GM19468 (cell line): Measurements from ENCODE around the gene ATP8A1.
"Not testable (repeated sequence)": the region's sequence is repeated elsewhere in the genome, so short reads cannot be mapped to it uniquely, and the experiment has no call there.

Source experiments
- ATAC-seq: cut with Tn5 transposase; IDR thresholded peaks from one replicate; pipeline ENCODE4 v1.9.1; 2021; ENCODE audit warnings: mild to moderate bottlenecking, moderate library complexity, moderate number of reproducible peaks; ENCODE audit not compliant: unreplicated experiment; ENCODE audit errors: extremely low read depth

Gene ATP8A1

GRCh38 chr4:42652529-42653231 lies 4.2 kb downstream of the ATP8A1 start:
- not testable (repeated sequence) for ATAC-seq

DNA sequence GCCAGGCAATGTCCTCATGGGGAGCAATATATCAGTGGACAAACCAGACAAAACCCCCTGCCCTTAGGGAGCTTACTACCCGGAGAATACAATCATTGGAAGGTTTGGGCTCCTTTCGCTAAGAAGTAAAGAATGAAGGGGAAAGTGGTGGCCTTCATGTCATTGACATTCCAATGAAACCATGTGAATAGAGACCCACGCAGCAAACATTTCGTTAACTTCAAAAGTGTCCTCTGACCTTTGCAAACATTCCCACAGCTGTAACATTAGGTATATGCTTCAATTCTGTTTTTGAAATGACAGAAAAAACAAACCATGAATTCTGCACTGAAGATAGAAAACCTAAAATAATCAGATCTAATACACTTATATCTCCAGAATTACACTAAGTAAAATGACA lies 7.0 kb downstream of the ATP8A1 start:
- ATAC-seq = no peak

GRCh38 chr4:42646999-42647541 lies 9.8 kb downstream of the ATP8A1 start:
- no peak for ATAC-seq

DNA sequence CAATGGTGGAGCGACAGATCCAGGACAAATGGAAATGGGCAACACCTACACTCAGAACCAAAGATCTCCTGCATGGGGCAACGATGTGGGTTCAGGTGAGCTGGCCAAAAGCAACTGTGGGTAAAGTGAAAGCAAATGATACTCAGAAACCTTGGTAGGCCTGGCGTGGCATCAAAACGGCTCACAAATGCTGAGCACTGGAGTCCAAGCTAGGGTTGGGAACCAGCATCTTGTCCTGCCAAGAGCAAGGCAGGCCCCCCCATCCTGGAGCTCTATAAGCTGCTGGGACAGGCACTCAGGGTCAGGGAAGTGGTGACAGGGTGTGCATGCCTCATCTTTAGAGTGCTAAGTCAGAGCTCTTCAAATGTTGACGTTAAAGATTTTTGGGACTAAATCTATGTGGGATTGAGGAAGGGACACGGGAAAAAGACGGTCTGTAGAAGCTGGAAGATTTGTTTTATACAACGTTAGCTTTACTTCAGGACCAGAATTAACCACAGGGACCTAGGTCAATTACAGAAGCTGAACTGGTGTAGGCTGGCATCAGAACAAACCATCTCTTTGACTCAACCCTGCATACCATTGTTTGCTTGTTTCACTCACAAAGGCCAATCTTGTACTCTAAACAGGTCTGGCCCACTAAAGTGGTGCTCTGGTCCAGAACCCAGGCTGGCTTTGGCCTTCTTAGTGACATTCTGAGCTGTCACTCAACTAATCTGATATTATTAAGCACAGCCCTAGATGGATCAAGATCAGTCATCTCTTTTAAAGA lies 10.7 kb downstream of the ATP8A1 start:
- ATAC-seq = no peak

GRCh38 chr4:42644897-42645296 lies 12.0 kb downstream of the ATP8A1 start:
- ATAC-seq = no peak

DNA sequence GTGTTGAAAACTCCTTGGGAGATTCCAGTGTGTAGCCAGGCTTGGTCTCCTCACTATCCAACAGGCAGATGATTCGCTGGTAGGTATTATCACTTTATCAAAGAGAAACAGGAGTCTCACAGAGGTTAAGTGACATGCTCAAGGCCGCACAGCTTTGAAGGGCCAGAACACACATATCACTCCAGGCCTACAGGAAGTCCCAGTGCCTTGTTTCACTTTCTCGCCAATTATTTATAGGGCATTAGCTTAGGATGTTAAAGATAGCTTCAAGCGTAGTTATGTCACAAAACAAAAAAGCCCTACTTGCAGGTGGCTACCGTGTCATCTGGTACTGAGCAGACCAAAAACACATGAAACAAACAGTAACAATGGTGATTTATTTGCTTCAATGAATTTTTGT lies 13.2 kb downstream of the ATP8A1 start:
- ATAC-seq = peak; percentile 76

DNA sequence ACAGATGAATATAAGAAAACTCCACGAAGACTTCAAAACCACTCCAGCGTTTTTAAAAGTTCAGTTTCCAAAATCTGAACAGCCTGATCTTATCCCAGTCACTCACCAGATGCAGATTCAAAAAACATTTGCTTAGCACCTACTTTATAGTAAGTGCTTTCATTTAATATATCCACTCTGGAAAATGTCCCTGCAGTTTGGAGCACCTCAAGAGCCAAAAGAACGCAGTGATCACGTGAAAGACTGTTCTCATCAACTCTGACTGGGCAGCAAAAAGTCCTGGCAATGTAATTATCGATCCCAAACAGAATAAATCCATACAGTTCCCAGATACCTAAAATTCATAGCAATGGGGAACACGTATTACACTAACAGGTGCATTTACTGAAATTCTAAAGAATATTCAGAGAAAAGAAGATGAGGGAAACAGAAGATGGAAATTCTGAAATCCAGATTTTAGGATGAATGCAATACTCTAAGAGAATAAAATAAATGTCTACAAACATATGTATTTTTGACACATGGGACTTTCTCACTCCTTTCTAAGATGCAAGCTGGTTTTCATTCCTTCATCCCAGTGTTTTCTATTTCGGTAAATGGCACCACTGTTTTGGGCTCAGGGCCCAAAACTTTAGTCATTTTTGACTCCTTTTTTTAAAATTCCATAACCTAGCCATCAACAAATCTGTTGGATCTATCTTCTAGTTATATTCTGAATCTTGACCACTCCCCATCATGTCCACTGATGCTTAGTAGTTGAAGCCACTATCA lies 13.9 kb downstream of the ATP8A1 start:
- no peak for ATAC-seq

- no peak for ATAC-seq
Measured at GRCh38 chr4:42642101-42642797, 14.7 kb downstream of the ATP8A1 start.

DNA sequence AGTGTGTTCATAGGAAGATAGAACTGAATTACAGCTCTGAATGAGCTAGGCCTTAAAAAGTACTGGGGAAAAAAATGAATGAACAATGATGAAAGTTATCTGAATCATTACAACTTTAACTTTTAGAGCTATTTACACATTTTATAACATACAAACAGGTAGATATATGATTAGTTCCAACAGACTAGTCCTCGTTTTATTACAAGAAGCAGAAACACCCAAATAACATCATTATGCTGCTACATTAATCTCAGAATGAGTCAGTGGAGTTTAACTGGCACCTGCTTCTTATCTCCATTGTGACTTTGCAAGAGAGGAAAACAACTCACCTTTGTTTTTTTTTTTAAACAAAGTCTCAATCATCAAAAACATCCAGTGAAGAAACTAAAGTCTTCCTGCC lies 15.2 kb downstream of the ATP8A1 start:
- ATAC-seq = no peak

GRCh38 chr4:42641161-42641560 lies 15.7 kb downstream of the ATP8A1 start:
- ATAC-seq = no peak

DNA sequence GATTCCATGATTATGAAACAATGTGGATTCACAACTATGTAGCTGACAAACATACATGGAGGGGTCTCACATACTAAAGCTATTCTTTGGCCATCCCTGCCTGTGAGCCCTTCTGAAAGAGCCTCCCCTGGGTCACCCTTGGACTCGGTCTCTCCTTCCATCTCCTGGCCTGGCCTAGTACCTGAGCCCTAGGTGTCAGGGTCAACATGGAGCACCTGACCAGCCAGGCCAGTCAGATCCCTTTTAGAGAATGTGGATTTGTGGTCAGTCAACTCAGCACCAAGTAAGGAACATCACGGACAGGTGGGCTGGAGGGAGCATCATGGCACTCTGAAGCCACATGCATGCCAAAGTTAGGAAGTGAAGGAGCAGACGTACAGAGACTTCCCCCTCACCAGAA lies 16.3 kb downstream of the ATP8A1 start:
- ATAC-seq = no peak

DNA sequence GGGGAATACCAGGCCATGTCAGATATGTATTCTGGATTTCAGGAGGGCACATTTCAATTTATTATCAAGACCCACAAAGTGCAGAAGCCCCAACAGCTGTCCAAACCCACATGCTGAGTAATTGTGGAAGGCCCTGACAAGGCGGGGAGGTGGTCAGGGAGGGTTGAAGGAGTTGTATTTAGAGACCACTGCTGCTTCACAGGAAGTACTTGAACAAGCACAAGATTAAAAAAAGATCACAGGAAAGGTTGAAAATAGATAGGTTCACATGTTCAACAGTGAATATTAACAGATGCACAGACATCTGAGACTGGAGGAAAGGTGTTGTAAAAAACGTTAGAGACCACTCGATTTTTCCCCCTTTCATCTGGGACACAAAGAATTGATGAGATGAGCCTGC lies 17.9 kb downstream of the ATP8A1 start:
- peak; percentile 62 for ATAC-seq

- ATAC-seq = no peak
Measured at GRCh38 chr4:42638321-42638720, 18.6 kb downstream of the ATP8A1 start.

GRCh38 chr4:42637867-42638266 lies 19.0 kb downstream of the ATP8A1 start:
- ATAC-seq = no peak

- no peak for ATAC-seq
Measured at GRCh38 chr4:42637104-42637503, 19.8 kb downstream of the ATP8A1 start.

DNA sequence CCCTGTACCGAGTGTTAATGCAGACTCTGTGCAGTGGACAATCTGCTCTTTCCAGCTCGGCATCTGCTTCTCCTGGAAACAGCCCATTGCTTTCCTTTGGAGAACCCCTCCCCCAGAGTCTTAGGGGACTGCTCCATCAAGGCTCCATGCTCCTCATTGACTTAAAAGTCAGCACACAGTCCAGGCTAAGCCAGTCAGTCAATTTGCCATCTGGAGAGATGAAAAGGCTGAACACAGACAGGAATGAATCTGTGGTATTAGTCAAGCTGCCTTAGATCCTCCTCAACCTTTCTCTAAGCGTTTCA lies 20.3 kb downstream of the ATP8A1 start:
- ATAC-seq = no peak

GRCh38 chr4:42633605-42634388 lies 23.1 kb downstream of the ATP8A1 start:
- peak; percentile 50 for ATAC-seq

- ATAC-seq = no peak
Measured at GRCh38 chr4:42632653-42633382, 24.1 kb downstream of the ATP8A1 start.

DNA sequence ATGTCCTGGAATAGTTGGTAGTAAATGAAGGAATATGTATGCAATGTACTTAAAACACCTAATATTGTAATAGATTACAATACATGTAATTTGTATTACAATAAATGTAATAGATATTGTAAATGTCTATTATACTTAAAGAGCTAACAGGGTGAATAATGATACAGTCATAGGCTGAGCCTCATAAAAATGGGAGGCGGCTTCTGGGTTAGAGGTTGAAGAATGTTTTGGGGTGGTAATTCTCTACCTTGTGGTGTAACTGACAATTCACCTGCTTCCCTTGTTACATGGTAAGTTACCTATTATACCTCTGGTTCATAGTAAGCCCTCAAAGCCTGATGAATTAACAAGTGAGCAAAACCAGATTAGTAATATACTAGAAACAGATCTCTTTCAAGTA lies 26.0 kb downstream of the ATP8A1 start:
- no peak for ATAC-seq
